GM21367 (cell line): Measurements from ENCODE around the gene MPHOSPH6.
"Not testable (repeated sequence)": the region's sequence is repeated elsewhere in the genome, so short reads cannot be mapped to it uniquely, and the experiment has no call there.

Experiments
- ATAC-seq: cut with Tn5 transposase; IDR thresholded peaks from one replicate; pipeline ENCODE4 v1.9.1; 2021; ENCODE audit not compliant: unreplicated experiment

MPHOSPH6 gene

DNA sequence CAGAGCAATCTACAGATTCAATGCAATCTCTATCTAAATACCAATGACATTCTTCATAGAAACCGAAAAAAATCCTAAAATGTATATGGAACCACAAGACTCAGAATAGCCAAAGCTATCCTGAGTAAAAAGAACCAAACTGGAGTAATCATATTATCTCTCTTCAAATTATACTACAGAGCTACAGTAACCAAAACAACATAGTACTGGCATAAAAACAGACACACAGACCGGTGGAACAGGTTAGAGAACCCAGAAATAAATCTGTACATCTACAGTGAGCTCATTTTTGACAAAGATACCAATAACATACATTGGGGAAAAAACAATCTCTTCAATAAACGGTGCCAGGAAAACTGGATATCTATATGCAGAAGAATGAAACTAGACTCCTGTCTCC lies 45.4 kb downstream of the MPHOSPH6 start:
- ATAC-seq = no peak

DNA sequence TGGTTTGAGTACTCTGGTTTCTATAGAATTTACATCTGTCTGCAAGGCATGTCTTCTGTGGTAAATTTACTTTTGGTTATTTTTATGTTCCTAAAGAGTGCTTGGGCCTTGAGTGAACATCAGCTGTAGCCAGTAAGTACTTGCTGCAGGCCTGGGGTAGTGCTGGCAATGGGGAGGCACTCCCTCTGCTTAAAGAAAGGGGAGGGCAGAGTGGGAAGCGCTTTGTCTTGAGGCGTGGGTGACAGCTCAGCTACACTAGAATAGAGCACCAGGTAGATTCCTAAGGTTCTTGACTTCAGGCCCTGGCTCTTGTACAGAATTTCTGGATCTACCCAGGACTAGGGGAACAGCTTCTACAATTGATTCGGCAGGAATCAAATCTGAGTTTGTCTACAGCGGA lies 50.6 kb downstream of the MPHOSPH6 start:
- no peak for ATAC-seq

DNA sequence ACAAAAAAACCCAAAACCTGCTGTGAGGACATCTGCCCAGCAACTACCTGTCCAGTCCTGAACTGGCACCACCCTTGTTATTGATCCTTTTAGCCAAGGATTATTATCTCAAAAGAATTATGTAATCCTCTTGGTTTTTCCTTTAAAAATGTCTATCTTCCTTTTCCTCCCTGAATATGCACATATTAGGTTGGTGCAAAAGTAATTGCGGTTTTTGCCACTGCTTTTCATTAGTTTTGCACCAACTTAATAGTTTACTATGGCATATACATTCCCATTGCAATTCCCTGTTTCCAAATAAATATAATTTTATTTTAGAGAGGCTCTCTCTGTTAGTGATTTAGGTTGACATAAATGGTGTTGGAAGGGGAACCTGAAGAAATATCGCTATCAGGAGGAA lies 51.3 kb downstream of the MPHOSPH6 start:
- no peak for ATAC-seq

DNA sequence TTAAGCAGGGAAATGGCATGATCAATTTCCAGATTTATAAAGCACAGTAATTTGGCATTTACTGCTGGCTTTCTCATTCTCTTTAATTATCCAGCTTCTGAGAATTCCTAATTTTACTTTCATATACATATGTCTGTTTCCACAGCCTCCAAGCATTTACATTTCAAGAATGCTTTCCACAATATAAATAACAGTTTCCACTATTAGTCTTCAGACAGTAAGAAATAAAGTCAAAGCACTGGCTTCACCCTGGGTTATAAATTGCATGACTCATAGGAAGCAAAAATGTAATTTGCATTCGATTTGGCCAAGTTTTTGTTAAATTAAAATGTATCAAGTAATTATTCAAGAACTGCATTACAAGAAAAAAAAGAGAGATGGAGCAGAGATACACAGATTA lies 53.5 kb downstream of the MPHOSPH6 start:
- no peak for ATAC-seq

DNA sequence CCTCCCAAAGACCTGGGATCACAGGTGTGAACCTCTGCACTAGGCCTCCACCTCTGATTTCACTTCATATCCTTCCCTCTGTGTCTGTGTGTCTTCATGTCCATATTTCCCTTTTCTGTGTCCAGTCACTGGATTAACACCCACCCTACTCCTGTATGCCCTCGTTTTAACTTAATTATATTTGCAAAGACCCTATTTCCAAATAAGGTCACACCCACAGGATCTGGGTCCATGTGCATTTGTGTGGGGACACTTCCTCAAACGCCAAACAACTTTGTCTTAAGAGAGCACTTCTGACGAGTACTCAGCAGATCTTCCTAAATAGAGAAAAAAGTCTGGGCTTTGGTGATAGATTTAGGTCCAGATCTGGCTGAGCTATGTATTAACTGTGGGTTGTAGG lies 56.3 kb downstream of the MPHOSPH6 start:
- no peak for ATAC-seq

DNA sequence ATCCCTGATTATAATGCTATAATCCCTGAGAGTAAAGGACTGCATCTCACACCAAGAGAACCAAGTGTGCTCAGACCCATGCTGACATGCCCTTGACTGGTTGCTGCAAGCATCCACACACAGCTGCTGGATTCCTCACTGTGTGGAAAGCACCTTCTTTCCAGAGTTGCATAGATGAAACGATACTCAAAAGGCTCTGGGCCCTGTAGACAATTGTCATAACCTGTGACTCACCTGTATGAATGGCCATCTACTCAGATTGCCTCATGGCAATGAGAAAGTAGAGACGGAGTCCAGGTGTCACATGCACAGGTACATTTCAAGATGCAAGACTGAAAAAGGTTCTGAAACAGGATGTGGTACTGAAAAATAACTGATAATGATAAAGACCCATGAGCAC lies 58.1 kb downstream of the MPHOSPH6 start:
- ATAC-seq = no peak

DNA sequence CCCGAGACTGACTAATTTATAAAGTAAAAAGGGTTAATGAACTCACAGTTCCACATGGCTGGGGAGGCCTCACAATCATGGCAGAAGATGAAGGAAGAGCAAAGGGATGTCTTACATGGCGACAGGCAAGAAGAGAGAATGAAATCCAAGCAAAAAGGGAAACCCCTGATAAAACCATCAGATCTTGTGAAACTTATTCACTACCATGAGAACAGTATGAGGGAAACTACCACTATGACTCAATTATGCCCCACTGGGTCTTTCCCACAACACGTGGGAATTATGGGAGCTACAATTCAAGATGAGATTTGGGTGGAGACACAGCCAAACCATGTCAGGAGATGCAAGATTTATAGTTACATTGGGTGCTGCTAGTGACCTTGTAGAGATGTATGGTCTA lies 60.8 kb downstream of the MPHOSPH6 start:
- ATAC-seq = not testable (repeated sequence)

DNA sequence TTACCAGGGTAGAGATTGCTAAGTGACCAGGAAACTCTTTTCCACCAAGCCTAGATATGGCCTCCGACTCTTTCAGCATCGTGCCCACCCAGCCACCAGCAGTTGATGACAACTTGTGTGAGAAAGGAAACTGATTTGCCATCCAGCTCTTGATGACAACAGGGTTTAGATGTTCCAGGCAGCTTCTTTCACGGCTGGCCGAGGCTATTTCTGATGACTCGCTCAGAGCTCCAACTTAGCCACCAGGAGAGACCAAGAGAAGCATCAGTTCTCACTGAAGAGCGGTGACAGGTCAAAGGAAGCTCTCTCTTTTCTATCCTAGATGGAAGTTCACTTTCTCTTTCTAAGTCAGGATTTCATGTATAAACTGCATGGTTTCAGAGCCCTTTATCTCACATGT lies 61.2 kb downstream of the MPHOSPH6 start:
- ATAC-seq = no peak

DNA sequence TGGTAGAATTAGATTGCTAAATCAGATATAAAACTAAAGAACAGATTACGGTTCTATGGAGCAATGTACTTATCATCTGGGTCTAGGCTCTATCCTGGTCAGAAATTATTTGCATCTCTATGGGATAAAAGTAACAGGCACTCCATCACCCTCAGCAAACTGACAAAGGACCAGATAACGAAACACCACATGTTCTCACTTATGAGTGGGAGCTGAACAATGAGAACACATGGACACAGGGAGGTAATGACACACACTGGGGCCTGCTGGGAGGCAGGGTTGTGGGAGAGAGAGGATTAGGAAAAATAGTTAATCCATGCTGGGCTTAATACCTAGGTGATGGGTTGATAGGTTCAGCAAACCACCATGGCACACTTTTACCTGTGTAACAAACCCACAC lies 61.9 kb downstream of the MPHOSPH6 start:
- no peak for ATAC-seq

DNA sequence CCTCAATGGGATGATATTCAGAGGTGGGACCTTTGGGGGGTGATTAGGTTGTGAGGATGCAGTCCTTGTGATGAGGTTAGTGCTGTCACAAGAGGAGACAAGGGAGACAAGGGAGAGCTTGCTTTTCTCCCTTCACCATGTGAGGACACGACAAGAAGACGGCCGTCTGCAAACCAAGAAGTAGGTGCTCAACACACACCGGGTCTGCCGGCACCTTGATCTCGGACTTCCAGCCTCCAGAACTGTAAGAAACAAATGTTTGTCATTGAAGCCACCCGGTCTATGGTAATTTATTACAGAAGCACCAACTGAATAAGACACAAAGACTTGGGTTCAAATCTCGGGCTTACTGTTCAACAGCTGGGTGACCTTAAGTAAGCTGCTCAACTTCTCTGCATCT lies 64.9 kb downstream of the MPHOSPH6 start:
- no peak for ATAC-seq
